ENCODE results near the gene WWP2.

Gene WWP2

DNA sequence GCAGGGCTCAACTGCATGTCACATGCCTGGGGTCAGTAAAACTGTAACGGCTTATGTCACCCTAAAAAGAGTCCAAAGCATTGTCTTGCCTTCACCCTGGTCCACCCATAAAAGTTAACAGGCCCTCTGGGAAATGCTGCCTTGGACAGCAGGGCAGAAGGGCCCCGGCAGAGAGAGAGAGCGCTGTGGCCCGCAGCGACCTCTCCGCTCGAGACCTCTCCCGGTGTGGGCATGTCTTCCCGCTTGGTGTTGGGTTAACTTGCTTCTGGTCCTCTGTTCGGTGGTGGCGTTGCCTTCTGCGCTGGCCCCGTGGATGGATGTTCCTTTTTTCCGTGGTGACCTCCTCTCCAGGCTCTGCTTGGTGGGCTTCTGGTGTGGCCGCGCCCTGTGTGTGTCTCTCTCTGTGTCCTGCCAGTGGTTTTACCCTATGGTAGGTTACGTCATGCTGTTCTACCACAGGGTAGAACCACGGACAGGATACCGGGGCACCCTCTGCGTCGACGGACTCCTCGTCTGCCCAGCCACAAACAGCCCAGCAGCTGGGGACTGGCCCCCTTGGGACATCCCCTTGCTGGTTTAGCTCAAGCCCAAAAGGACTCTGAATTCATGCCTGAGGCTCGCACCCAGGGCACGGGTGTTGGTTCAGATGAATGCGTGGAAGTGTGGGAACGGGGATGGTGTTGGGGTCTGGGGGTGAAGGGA lies 170.7 kb downstream of the WWP2 start:
- Histone ChIP-seq H4K20me1 (ENCODE audit: insufficient read depth) (no peaks in the 10 kb centered on the region), H3K27me3 (ENCODE audit: insufficient read depth, low read depth) (no peaks in the 10 kb centered on the region)

GRCh38 chr16:69934044-69934443 lies 171.9 kb downstream of the WWP2 start:
- H3K79me2 ChIP-seq (ENCODE audit: insufficient read depth, low read depth): no peaks in the 10 kb centered on the region
- no peak overlapping the region for H3K9ac ChIP-seq
- no peak overlapping the region for H3K27ac ChIP-seq
- H3K4me3 ChIP-seq (IDR thresholded peaks at IDR 0.05; ENCODE audit: insufficient read depth, low read depth, low read length): no peak overlapping the region
- H3K36me3 ChIP-seq (ENCODE audit: insufficient read depth): no peaks in the 10 kb centered on the region
- H3K27me3 ChIP-seq (ENCODE audit: insufficient read depth, low read depth): no peaks in the 10 kb centered on the region
- no peak overlapping the region for H2AFZ ChIP-seq (ENCODE audit: low read depth)
- H4K20me1 ChIP-seq (ENCODE audit: insufficient read depth): no peaks in the 10 kb centered on the region
- TF ChIP-seq, protein P1, sequence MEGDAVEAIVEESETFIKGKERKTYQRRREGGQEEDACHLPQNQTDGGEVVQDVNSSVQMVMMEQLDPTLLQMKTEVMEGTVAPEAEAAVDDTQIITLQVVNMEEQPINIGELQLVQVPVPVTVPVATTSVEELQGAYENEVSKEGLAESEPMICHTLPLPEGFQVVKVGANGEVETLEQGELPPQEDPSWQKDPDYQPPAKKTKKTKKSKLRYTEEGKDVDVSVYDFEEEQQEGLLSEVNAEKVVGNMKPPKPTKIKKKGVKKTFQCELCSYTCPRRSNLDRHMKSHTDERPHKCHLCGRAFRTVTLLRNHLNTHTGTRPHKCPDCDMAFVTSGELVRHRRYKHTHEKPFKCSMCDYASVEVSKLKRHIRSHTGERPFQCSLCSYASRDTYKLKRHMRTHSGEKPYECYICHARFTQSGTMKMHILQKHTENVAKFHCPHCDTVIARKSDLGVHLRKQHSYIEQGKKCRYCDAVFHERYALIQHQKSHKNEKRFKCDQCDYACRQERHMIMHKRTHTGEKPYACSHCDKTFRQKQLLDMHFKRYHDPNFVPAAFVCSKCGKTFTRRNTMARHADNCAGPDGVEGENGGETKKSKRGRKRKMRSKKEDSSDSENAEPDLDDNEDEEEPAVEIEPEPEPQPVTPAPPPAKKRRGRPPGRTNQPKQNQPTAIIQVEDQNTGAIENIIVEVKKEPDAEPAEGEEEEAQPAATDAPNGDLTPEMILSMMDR (conservative IDR thresholded peaks at IDR 0.05; ENCODE audit: low read depth, low read length): no peak
- no peaks in the 10 kb centered on the region for H3K4me1 ChIP-seq (ENCODE audit: low read depth, poor library complexity, severe bottlenecking)
- no peak overlapping the region for H3K4me2 ChIP-seq

More for the DNA sequence above, 170.7 kb downstream of the WWP2 start:
- H3K27ac ChIP-seq: no peak overlapping the region
- H3K79me2 ChIP-seq (ENCODE audit: insufficient read depth, low read depth): no peaks in the 10 kb centered on the region
- no peak overlapping the region for H2AFZ ChIP-seq (ENCODE audit: low read depth)
- no peaks in the 10 kb centered on the region for H3K36me3 ChIP-seq (ENCODE audit: insufficient read depth)
- no peak overlapping the region for H3K9ac ChIP-seq
- no peak overlapping the region for H3K4me2 ChIP-seq
- no peak overlapping the region for H3K4me3 ChIP-seq (IDR thresholded peaks at IDR 0.05; ENCODE audit: insufficient read depth, low read depth, low read length)
- TF ChIP-seq, protein P1 (conservative IDR thresholded peaks at IDR 0.05; ENCODE audit: low read depth, low read length): no peak
- no peaks in the 10 kb centered on the region for H3K4me1 ChIP-seq (ENCODE audit: low read depth, poor library complexity, severe bottlenecking)

DNA sequence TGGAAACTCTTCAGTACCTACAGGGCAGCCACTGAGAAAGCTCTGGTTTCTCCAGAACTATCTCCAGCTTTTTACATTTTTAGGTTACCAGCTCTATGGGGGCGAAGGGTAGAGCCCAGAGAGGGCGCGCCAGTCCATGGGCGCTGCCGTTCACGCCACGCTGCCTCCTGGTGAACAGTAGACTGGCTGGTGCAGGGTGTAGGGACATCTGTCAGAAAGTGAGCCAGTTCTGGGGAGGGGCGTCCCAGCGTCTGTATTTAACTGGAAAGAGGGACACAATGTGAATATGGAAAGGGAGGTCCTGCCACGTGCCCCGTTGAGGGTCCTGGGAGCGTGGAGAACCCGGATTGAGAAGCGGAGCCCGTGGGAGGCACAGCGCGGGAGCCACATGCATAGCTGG lies 172.6 kb downstream of the WWP2 start:
- no peaks in the 10 kb centered on the region for H3K36me3 ChIP-seq (ENCODE audit: insufficient read depth)
- no peak overlapping the region for H3K27ac ChIP-seq

GRCh38 chr16:69935278-69935711 lies 173.2 kb downstream of the WWP2 start:
- Histone ChIP-seq H4K20me1 (ENCODE audit: insufficient read depth) (no peaks in the 10 kb centered on the region), H3K27me3 (ENCODE audit: insufficient read depth, low read depth) (no peaks in the 10 kb centered on the region), H3K4me2 (no peak overlapping the region), H3K9ac (no peak overlapping the region), H2AFZ (ENCODE audit: low read depth) (no peak overlapping the region), H3K36me3 (ENCODE audit: insufficient read depth) (no peaks in the 10 kb centered on the region), H3K4me3 (IDR thresholded peaks at IDR 0.05; ENCODE audit: insufficient read depth, low read depth, low read length) (no peak overlapping the region), H3K79me2 (ENCODE audit: insufficient read depth, low read depth) (no peaks in the 10 kb centered on the region), H3K27ac (no peak overlapping the region), H3K4me1 (ENCODE audit: low read depth, poor library complexity, severe bottlenecking) (no peaks in the 10 kb centered on the region)
- TF ChIP-seq, protein P1 (conservative IDR thresholded peaks at IDR 0.05; ENCODE audit: low read depth, low read length): no peak

More for the DNA sequence above, 172.6 kb downstream of the WWP2 start:
- H3K4me3 ChIP-seq (IDR thresholded peaks at IDR 0.05; ENCODE audit: insufficient read depth, low read depth, low read length): no peak overlapping the region
- H3K27me3 ChIP-seq (ENCODE audit: insufficient read depth, low read depth): no peaks in the 10 kb centered on the region
- H3K79me2 ChIP-seq (ENCODE audit: insufficient read depth, low read depth): no peaks in the 10 kb centered on the region
- no peaks in the 10 kb centered on the region for H3K4me1 ChIP-seq (ENCODE audit: low read depth, poor library complexity, severe bottlenecking)
- H3K9ac ChIP-seq: no peak overlapping the region
- no peaks in the 10 kb centered on the region for H4K20me1 ChIP-seq (ENCODE audit: insufficient read depth)
- H3K4me2 ChIP-seq: no peak overlapping the region
- TF ChIP-seq, protein P1 (conservative IDR thresholded peaks at IDR 0.05; ENCODE audit: low read depth, low read length): no peak
- no peak overlapping the region for H2AFZ ChIP-seq (ENCODE audit: low read depth)
